HepG2 (cell line): Measurements from ENCODE around the gene TOX4. TPM values are rescaled to one million over a fixed set of nuclear protein-coding genes. Genes with fewer than 3 reads are reported as not detected.

Source experiments
- BCL6 ChIP-seq: IDR thresholded peaks from 2 replicates; pipeline ENCODE4 v1.6.1; 2016; ENCODE audit warnings: missing genetic modification reagents, missing compliant biosample characterization
- CEBPG ChIP-seq: IDR thresholded peaks from 2 replicates; pipeline ENCODE4 v1.6.1; 2016
- FOXK2 ChIP-seq: fragments of 450-650 bp; IDR thresholded peaks from 2 replicates; pipeline ENCODE4 v1.6.1; 2016
- KLF11 ChIP-seq: IDR thresholded peaks from 2 replicates; pipeline ENCODE4 v1.6.1; 2016; ENCODE audit warnings: missing compliant biosample characterization
- NCOA2 ChIP-seq: sonication (generic); formaldehyde crosslinking; IDR thresholded peaks from 2 replicates; pipeline ENCODE4 v1.8.0; 2022; ENCODE audit warnings: inconsistent platforms
- NFYB ChIP-seq: sonication (generic); formaldehyde crosslinking; IDR thresholded peaks from 2 replicates; pipeline ENCODE4 v1.4.0; 2020; ENCODE audit warnings: missing genetic modification reagents
- SMARCC2 ChIP-seq: fragments of 450-650 bp; IDR thresholded peaks from 2 replicates; pipeline ENCODE4 v1.6.1; 2017; ENCODE audit warnings: antibody characterized with exemption, mild to moderate bottlenecking
- SPEN ChIP-seq: sonication (generic); formaldehyde crosslinking; IDR thresholded peaks from 2 replicates; pipeline ENCODE4 v1.5.1; 2020; ENCODE audit warnings: low read depth, mild to moderate bottlenecking, missing genetic modification reagents
- TAF1 ChIP-seq: sonication (generic); formaldehyde crosslinking; IDR thresholded peaks from 2 replicates; pipeline ENCODE4 v1.4.0; 2020; ENCODE audit warnings: missing genetic modification reagents
- ZBTB1 ChIP-seq: sonication (generic); formaldehyde crosslinking; IDR thresholded peaks from 2 replicates; pipeline ENCODE4 v1.4.0; 2020; ENCODE audit warnings: missing genetic modification reagents, borderline replicate concordance
- ZBTB20 ChIP-seq: sonication (generic); formaldehyde crosslinking; IDR thresholded peaks from 2 replicates; pipeline ENCODE4 v1.8.1; 2023; ENCODE audit warnings: missing genetic modification reagents, low read depth, mild to moderate bottlenecking, borderline replicate concordance
- ZFP82 ChIP-seq: sonication (generic); formaldehyde crosslinking; IDR thresholded peaks from 2 replicates; pipeline ENCODE4 v1.5.1; 2020; ENCODE audit warnings: mild to moderate bottlenecking, missing genetic modification reagents, borderline replicate concordance
- ZKSCAN8 ChIP-seq: IDR thresholded peaks from 2 replicates; pipeline ENCODE4 v1.6.1; 2016; ENCODE audit warnings: borderline replicate concordance, missing genetic modification reagents, missing compliant biosample characterization
- ZSCAN31 ChIP-seq: sonication (generic); formaldehyde crosslinking; IDR thresholded peaks from 2 replicates; pipeline ENCODE4 v1.5.0; 2020; ENCODE audit warnings: low read depth, mild to moderate bottlenecking, missing genetic modification reagents
- polyA plus RNA-seq, 8 experiments: library from polyadenylated mRNA; depleted of rRNA in 3 of 8; stranded (reverse) in 7 of 8; unstranded in 1 of 8; fragments of >200 nt; fragmentation: Illumina TruSeq in 4 of 8; extraction: Trizol in 4 of 8; gene quantifications; 2 replicates each; pipeline versions ENCODE4 v1.2.1 to v1.2.3, GENCODE V29; 2011 to 2016; ENCODE audit warnings: low read depth in 4 of 8, missing spikeins in 1 of 8, mixed read lengths in 1 of 8; ENCODE audit not compliant: insufficient read depth in 1 of 8
- total RNA-seq, 5 experiments: library from RNA; depleted of rRNA; stranded (reverse); fragments of >200 nt; fragmentation: Illumina TruSeq; extraction: Trizol; gene quantifications; 2 replicates each; pipeline ENCODE4 v1.2.3, GENCODE V29; 2016; ENCODE audit warnings: low read depth in 1 of 5
- TF ChIP-seq, protein P1 (sequence below): sonication (generic); formaldehyde crosslinking; IDR thresholded peaks from one replicate; pipeline ENCODE4 v1.5.1; 2020; ENCODE audit warnings: mild to moderate bottlenecking, missing genetic modification reagents; ENCODE audit errors: not compliant biosample characterization
- TF ChIP-seq, protein P2 (sequence below): sonication (generic); formaldehyde crosslinking; IDR thresholded peaks from 2 replicates; pipeline ENCODE4 v1.4.0; 2020; ENCODE audit warnings: missing genetic modification reagents
- TF ChIP-seq, protein P3 (sequence below): sonication (generic); formaldehyde crosslinking; IDR thresholded peaks from 2 replicates; pipeline ENCODE4 v1.4.0; 2020; ENCODE audit warnings: mild to moderate bottlenecking, missing genetic modification reagents

Gene TOX4
- total and polyA plus RNA-seq, 2 of the 13 experiments (the other 11 are each of a cell fraction or from before 2014, with no cell fraction given), result 71.8 to 163 TPM

DNA sequence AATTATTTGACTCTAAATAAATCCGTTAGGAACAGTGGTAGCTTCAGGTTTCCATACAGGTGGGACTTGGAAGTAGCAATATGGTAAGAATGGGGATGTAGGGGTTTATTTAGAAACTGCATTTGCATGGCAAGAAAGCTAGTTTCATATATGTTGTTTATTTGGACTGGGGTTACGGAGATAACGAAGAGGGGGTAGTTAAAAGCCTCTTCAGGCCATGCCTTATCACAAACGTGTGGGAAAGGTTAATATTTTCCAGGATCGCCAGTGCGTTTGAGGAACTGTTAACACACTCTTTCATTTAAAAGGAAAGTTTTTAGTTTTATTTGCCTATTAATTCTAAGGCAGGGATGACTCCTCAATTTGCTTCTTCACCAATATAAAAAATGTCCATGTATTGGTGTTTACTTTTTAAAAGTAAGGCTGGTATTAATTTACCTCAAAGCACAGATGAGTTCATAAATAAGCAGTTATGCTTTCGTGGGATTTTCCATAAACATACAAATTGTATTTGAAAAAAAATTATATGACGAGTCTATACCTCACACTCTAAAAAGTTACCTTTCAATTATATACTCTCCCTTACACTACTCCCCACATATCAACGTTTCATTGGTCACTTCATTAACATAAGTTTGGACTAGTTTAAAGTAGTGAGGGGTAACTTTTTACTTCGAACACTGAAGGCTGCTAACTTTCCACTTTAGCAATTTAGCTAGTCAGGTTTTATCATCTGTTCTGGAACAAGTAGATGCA, 1.1 kb upstream of the TOX4 start (continued):
- TF ChIP-seq, protein P1, sequence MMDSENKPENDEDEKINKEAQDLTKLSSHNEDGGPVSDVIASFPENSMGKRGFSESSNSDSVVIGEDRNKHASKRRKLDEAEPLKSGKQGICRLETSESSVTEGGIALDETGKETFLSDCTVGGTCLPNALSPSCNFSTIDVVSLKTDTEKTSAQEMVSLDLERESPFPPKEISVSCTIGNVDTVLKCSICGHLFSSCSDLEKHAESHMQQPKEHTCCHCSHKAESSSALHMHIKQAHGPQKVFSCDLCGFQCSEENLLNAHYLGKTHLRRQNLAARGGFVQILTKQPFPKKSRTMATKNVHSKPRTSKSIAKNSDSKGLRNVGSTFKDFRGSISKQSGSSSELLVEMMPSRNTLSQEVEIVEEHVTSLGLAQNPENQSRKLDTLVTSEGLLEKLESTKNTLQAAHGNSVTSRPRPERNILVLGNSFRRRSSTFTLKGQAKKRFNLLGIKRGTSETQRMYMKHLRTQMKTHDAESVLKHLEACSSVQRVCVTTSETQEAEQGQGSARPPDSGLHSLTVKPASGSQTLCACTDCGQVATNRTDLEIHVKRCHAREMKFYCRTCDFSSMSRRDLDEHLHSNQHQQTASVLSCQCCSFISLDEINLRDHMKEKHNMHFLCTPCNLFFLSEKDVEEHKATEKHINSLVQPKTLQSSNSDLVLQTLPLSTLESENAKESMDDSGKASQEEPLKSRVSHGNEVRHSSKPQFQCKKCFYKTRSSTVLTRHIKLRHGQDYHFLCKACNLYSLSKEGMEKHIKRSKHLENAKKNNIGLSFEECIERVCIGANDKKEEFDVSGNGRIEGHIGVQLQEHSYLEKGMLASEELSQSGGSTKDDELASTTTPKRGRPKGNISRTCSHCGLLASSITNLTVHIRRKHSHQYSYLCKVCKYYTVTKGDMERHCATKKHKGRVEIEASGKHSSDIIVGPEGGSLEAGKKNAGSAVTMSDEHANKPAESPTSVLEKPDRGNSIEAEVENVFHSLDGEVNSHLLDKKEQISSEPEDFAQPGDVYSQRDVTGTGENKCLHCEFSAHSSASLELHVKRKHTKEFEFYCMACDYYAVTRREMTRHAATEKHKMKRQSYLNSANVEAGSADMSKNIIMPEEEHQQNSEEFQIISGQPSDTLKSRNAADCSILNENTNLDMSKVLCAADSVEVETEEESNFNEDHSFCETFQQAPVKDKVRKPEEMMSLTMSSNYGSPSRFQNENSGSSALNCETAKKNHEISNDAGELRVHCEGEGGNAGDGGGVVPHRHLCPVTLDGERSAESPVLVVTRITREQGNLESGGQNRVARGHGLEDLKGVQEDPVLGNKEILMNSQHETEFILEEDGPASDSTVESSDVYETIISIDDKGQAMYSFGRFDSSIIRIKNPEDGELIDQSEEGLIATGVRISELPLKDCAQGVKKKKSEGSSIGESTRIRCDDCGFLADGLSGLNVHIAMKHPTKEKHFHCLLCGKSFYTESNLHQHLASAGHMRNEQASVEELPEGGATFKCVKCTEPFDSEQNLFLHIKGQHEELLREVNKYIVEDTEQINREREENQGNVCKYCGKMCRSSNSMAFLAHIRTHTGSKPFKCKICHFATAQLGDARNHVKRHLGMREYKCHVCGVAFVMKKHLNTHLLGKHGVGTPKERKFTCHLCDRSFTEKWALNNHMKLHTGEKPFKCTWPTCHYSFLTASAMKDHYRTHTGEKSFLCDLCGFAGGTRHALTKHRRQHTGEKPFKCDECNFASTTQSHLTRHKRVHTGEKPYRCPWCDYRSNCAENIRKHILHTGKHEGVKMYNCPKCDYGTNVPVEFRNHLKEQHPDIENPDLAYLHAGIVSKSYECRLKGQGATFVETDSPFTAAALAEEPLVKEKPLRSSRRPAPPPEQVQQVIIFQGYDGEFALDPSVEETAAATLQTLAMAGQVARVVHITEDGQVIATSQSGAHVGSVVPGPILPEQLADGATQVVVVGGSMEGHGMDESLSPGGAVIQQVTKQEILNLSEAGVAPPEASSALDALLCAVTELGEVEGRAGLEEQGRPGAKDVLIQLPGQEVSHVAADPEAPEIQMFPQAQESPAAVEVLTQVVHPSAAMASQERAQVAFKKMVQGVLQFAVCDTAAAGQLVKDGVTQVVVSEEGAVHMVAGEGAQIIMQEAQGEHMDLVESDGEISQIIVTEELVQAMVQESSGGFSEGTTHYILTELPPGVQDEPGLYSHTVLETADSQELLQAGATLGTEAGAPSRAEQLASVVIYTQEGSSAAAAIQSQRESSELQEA (CRISPR knock-in tag), result no peak
- TF ChIP-seq, protein P2, sequence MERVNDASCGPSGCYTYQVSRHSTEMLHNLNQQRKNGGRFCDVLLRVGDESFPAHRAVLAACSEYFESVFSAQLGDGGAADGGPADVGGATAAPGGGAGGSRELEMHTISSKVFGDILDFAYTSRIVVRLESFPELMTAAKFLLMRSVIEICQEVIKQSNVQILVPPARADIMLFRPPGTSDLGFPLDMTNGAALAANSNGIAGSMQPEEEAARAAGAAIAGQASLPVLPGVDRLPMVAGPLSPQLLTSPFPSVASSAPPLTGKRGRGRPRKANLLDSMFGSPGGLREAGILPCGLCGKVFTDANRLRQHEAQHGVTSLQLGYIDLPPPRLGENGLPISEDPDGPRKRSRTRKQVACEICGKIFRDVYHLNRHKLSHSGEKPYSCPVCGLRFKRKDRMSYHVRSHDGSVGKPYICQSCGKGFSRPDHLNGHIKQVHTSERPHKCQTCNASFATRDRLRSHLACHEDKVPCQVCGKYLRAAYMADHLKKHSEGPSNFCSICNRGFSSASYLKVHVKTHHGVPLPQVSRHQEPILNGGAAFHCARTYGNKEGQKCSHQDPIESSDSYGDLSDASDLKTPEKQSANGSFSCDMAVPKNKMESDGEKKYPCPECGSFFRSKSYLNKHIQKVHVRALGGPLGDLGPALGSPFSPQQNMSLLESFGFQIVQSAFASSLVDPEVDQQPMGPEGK (CRISPR knock-in tag), result no peak
- TF ChIP-seq KLF11 (CRISPR knock-in tag) (peak; percentile 74; the same call in 1 of the 2 replicates), NCOA2 (CRISPR knock-in tag) (peak; percentile 5; the same call in 1 of the 2 replicates), FOXK2 (0 out of 2 replicates have a peak, but pooled peaks have one; percentile 94), ZFP82 (CRISPR knock-in tag) (no peak), ZBTB1 (CRISPR knock-in tag) (no peak), ZSCAN31 (0 out of 2 replicates have a peak, but pooled peaks have one; percentile 10), ZKSCAN8 (0 out of 2 replicates have a peak, but pooled peaks have one; percentile 34), BCL6 (CRISPR knock-in tag) (peak; percentile 87), NFYB (CRISPR knock-in tag) (no peak), CEBPG (peak; percentile 13; the same call in 1 of the 2 replicates), ZBTB20 (CRISPR knock-in tag) (peak; percentile 43; the same call in 1 of the 2 replicates), TAF1 (CRISPR knock-in tag) (peak; percentile 21; the same call in 1 of the 2 replicates), SPEN (CRISPR knock-in tag) (no peak), SMARCC2 (0 out of 2 replicates have a peak, but pooled peaks have one; percentile 54)
- TF ChIP-seq, protein P3, sequence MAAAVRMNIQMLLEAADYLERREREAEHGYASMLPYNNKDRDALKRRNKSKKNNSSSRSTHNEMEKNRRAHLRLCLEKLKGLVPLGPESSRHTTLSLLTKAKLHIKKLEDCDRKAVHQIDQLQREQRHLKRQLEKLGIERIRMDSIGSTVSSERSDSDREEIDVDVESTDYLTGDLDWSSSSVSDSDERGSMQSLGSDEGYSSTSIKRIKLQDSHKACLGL (CRISPR knock-in tag), result no peak
